K562 (cell line): ENCODE data around the gene IL1RL2. TPM values are rescaled to one million over a fixed set of nuclear protein-coding genes. Genes with fewer than 3 reads are reported as not detected.

ENCODE experiments used
- ATAC-seq: fragments of 200-7000 bp; cut with Tn5 transposase; 3 replicates; pipeline ENCODE4 v1.9.1; 2020; ENCODE audit warnings: moderate library complexity
- BruUV-seq: library from RNA; stranded (reverse); fragments of 400-500 nt; replicated peaks from 2 replicates; lab custom pipeline; 2021; lab: Mats Ljungman, UMichigan
- CTCF ChIA-PET: fragments of 300-600 bp; formaldehyde crosslinking; extraction: SDS; loops from one replicate; lab custom pipeline; 2021; ENCODE audit warnings: low intra/inter-chr PET ratio; lab: Yijun Ruan, JAX
- POLR2A ChIA-PET: fragments of 300-600, 350-650 bp; sonication (Branson Sonifier 250); formaldehyde crosslinking; extraction: SDS; loops from one replicate; lab custom pipeline; 2021; ENCODE audit warnings: antibody characterized with exemption, inconsistent platforms; lab: Yijun Ruan, JAX
- DNase-seq, 4 experiments: peaks; one replicate each; pipeline versions ENCODE4 v3.0.0 to v3.0.0-alpha.2; 2011 to 2018; ENCODE audit warnings: low spot score in 3 of 4, mixed read lengths in 3 of 4; ENCODE audit errors: extremely low read depth in 1 of 4
- FAIRE-seq: peaks from 2 replicates; lab custom pipeline; 2011; peaks lifted over from hg19 to GRCh38; lab: Jason Lieb, UNC
- H2AFZ ChIP-seq: 2 replicates; pipeline ENCODE4 v1.6.0; 2011; ENCODE audit warnings: low read depth, low read length, control low read depth, inconsistent platforms
- H3K27ac ChIP-seq: fragments of 200-600 bp; 3 replicates; pipeline ENCODE4 v1.8.0; 2011; ENCODE audit warnings: low read depth, mild to moderate bottlenecking, control low read depth, inconsistent platforms, low read length, moderate library complexity, mixed read lengths; ENCODE audit errors: extremely low read depth
- H3K27me3 ChIP-seq, 2 experiments: fragments of 300-600 bp in 1 of 2; 2 replicates in 1 of 2; 3 replicates in 1 of 2; pipeline versions ENCODE4 v1.6.0 to v1.8.0; 2011; ENCODE audit warnings: inconsistent platforms in 2 of 2, low read length in 2 of 2, mild to moderate bottlenecking in 1 of 2, mixed read lengths in 1 of 2, moderate library complexity in 1 of 2; ENCODE audit not compliant: control insufficient read depth in 2 of 2, insufficient read depth in 2 of 2
- H3K36me3 ChIP-seq: fragments of 300-600 bp; 3 replicates; pipeline ENCODE4 v1.8.0; 2011; ENCODE audit warnings: mild to moderate bottlenecking, low read length, inconsistent platforms; ENCODE audit not compliant: control insufficient read depth, insufficient read depth
- H3K4me1 ChIP-seq, 2 experiments: fragments of 200-600 bp in 1 of 2; replicated peaks in 1 of 2; 2 replicates in 1 of 2; 3 replicates in 1 of 2; pipeline versions ENCODE4 v1.5.1 to v1.8.0; 2011; ENCODE audit warnings: inconsistent platforms in 2 of 2, low read length in 2 of 2, mild to moderate bottlenecking in 1 of 2, mixed read lengths in 1 of 2, moderate library complexity in 1 of 2; ENCODE audit not compliant: control insufficient read depth in 2 of 2, insufficient read depth in 2 of 2
- H3K4me2 ChIP-seq: 2 replicates; pipeline ENCODE4 v1.6.1; 2011; ENCODE audit warnings: low read length, control low read depth, inconsistent platforms, mixed read lengths; ENCODE audit not compliant: insufficient read depth
- H3K4me3 ChIP-seq: fragments of 200-600 bp; sonication (generic), shearing (Covaris generic); 2 replicates; pipeline ENCODE4 v1.5.1; 2016; ENCODE audit warnings: control low read depth, inconsistent platforms
- H3K79me2 ChIP-seq: fragments of 200-600 bp; 3 replicates; pipeline ENCODE4 v1.8.0; 2011; ENCODE audit warnings: low read length, inconsistent platforms; ENCODE audit not compliant: control insufficient read depth, insufficient read depth
- H3K9ac ChIP-seq, 2 experiments: 2 replicates each; pipeline versions ENCODE4 v1.6.0 to v1.6.1; 2011; ENCODE audit warnings: low read depth in 2 of 2, low read length in 2 of 2, control low read depth in 1 of 2, inconsistent platforms in 1 of 2, mild to moderate bottlenecking in 1 of 2, mixed read lengths in 1 of 2; ENCODE audit not compliant: insufficient read depth in 1 of 2
- H3K9me1 ChIP-seq: one replicate; pipeline ENCODE4 v1.6.0; 2011; ENCODE audit warnings: inconsistent platforms, mild to moderate bottlenecking, low read length, moderate library complexity; ENCODE audit not compliant: control insufficient read depth, insufficient read depth
- H3K9me3 ChIP-seq: replicated peaks from 2 replicates; pipeline ENCODE4 v1.5.1; 2011; ENCODE audit warnings: low read depth, low read length, inconsistent platforms; ENCODE audit not compliant: control insufficient read depth, insufficient read depth
- H4K20me1 ChIP-seq: replicated peaks from 2 replicates; pipeline ENCODE4 v1.6.1; 2011; ENCODE audit warnings: low read length, inconsistent platforms, mixed read lengths; ENCODE audit not compliant: control insufficient read depth, insufficient read depth
- CLOCK ChIP-seq: fragments of 250-450 bp; sonication (Bioruptor Pico); IDR thresholded peaks from 2 replicates; pipeline ENCODE4 v1.4.0; 2020; ENCODE audit warnings: mild to moderate bottlenecking, moderate library complexity, borderline replicate concordance
- CREB3L1 ChIP-seq: fragments of 450-650 bp; IDR thresholded peaks from 2 replicates; pipeline ENCODE4 v1.6.1; 2014; ENCODE audit warnings: low read depth, mild to moderate bottlenecking, moderate library complexity, borderline replicate concordance
- HCFC1 ChIP-seq: IDR thresholded peaks from 2 replicates; pipeline ENCODE4 v1.6.1; 2012; ENCODE audit warnings: low read depth, low read length, improper control_type of control experiment
- POU5F1 ChIP-seq: fragments of 150-350 bp; IDR thresholded peaks from 2 replicates; pipeline ENCODE4 v1.6.1; 2014; ENCODE audit warnings: borderline replicate concordance, low read length, low read depth, mild to moderate bottlenecking; ENCODE audit not compliant: partially characterized antibody
- RBM25 ChIP-seq: fragments of 200-400 bp; formaldehyde crosslinking; IDR thresholded peaks from 2 replicates; pipeline ENCODE4 v1.6.1; 2018; ENCODE audit warnings: low read length, low read depth, moderate library complexity; ENCODE audit not compliant: severe bottlenecking
- SAFB2 ChIP-seq: fragments of 200-400 bp; formaldehyde crosslinking; IDR thresholded peaks from 2 replicates; pipeline ENCODE4 v1.6.1; 2018; ENCODE audit warnings: borderline replicate concordance, low read length, low read depth, moderate library complexity; ENCODE audit not compliant: severe bottlenecking
- THRB ChIP-seq: fragments of 450-650 bp; formaldehyde crosslinking; conservative IDR thresholded peaks from 2 replicates; pipeline ENCODE4 v1.4.0; 2022; ENCODE audit warnings: mild to moderate bottlenecking, missing genetic modification characterization
- TRIM24 ChIP-seq, 2 experiments: fragments of 450-650 bp; IDR thresholded peaks; 2 replicates each; pipeline ENCODE4 v1.6.1; 2016
- ZC3H4 ChIP-seq: sonication (generic); formaldehyde crosslinking; IDR thresholded peaks from 2 replicates; pipeline ENCODE4 v1.9.0; 2021; ENCODE audit warnings: missing genetic modification reagents, borderline replicate concordance
- ZHX1 ChIP-seq: fragments of 150-350 bp; conservative IDR thresholded peaks from 2 replicates; pipeline ENCODE4 v1.6.1; 2014; ENCODE audit warnings: low read length
- ZNF140 ChIP-seq: fragments of 250-450 bp; sonication (Bioruptor Pico); IDR thresholded peaks from 2 replicates; pipeline ENCODE4 v1.8.0; 2021; ENCODE audit warnings: moderate library complexity, mild to moderate bottlenecking, inconsistent platforms
- ZNF224 ChIP-seq: sonication (generic); formaldehyde crosslinking; IDR thresholded peaks from 2 replicates; pipeline ENCODE4 v1.8.0; 2022; ENCODE audit warnings: mild to moderate bottlenecking, missing genetic modification reagents
- ZNF311 ChIP-seq: fragments of 250-450 bp; sonication (Bioruptor Pico); IDR thresholded peaks from 2 replicates; pipeline ENCODE4 v1.4.0; 2020; ENCODE audit warnings: mild to moderate bottlenecking, moderate library complexity
- WGBS: fragments of 100-300 bp; shearing (Covaris generic); methylation state at CpG from one replicate; pipeline ENCODE4 v1.1.6; 2016; ENCODE audit warnings: low coverage, mixed read lengths; ENCODE audit not compliant: insufficient coverage; ENCODE audit errors: missing lambda C conversion rate; 5-methylcytosine and 5-hydroxymethylcytosine counted together
- in situ Hi-C: fragments of 300-500 bp; cut with MboI; formaldehyde crosslinking; loops from 4 replicates; pipeline ENCODE4 v1.15.0; 2018; ENCODE audit warnings: inconsistent platforms, mixed read lengths
- intact Hi-C: fragments of 100-400 bp; cut with micrococcal nuclease; formaldehyde crosslinking; loops from 2 replicates; pipeline ENCODE4 v1.14.2; 2022
- polyA plus RNA-seq, 8 experiments: library from polyadenylated mRNA; depleted of rRNA in 4 of 8; stranded (reverse) in 5 of 8; unstranded in 3 of 8; fragments of >200 nt; fragmentation: Nextera tagmentation in 2 of 8; fragmentation: Illumina TruSeq in 1 of 8; extraction: Ambion mirVana in 2 of 8; extraction: Trizol in 1 of 8; gene quantifications; 2 replicates each; pipeline versions ENCODE4 v1.2.1 to v1.2.3, GENCODE V29; 2011 to 2014; ENCODE audit warnings: inconsistent platforms in 1 of 8, missing spikeins in 1 of 8
- total RNA-seq, 7 experiments: library from RNA; depleted of rRNA in 6 of 7; stranded (reverse); fragments of >200 nt in 6 of 7; fragmentation: Illumina TruSeq in 2 of 7; extraction: Trizol in 2 of 7; gene quantifications; 2 replicates each; pipeline versions ENCODE4 v1.2.1 to v1.2.3, GENCODE V29; 2011 to 2021; ENCODE audit warnings: low replicate concordance in 1 of 7

Gene IL1RL2
- total and polyA plus RNA-seq, 9 of the 15 experiments (the other 6 are each of a cell fraction or from before 2014, with no cell fraction given) = not detected

- H3K27me3 ChIP-seq = peaks cover 0 to 2% of the 10 kb centered on the region in 2 experiments; a peak in 2 of 5 replicates
- BruUV-seq = no TSS peak
- no peaks in the 10 kb centered on the region for H3K79me2 ChIP-seq
- H3K4me3 ChIP-seq = no peak overlapping the region
- no peak overlapping the region for H3K27ac ChIP-seq
- intact Hi-C loops = no loop called here
- POLR2A ChIA-PET = interaction anchor here (0.6 kb wide), 1 partner anchor 148 kb away, joined by 3 read pairs; no protein-coding TSS in a partner anchor
- WGBS = 4% methylated on average over 3 of the region's 3 CpGs
- H3K4me1 ChIP-seq = no peaks in the 10 kb centered on the region; a peak in 1 of 5 replicates
- no peak overlapping the region for H2AFZ ChIP-seq
- H3K9me1 ChIP-seq = no peaks in the 10 kb centered on the region
- no peaks in the 10 kb centered on the region for H4K20me1 ChIP-seq
- CTCF ChIA-PET = no interaction called here
- no peak overlapping the region for H3K4me2 ChIP-seq
- DNase-seq = no peak
- H3K9ac ChIP-seq = no peak overlapping the region
- H3K36me3 ChIP-seq = no peaks in the 10 kb centered on the region
- ATAC-seq = no peak
- H3K9me3 ChIP-seq = no peaks in the 10 kb centered on the region
- in situ Hi-C loops = no loop called here
- FAIRE-seq = no peak
- TF ChIP-seq THRB (CRISPR knock-in tag) (no peak), CREB3L1 (no peak), HCFC1 (no peak), SAFB2 (no peak), TRIM24 (IDR thresholded peaks at IDR 0.05) (no peak), POU5F1 (no peak), RBM25 (no peak), ZNF311 (CRISPR knock-in tag) (no peak), ZNF224 (CRISPR knock-in tag) (no peak), CLOCK (no peak), ZNF140 (no peak), ZC3H4 (no peak), ZHX1 (no peak)
These were observed 92.0 kb downstream of the IL1RL2 start for GRCh38 chr2:102278720-102279390.
